T-cell (primary cell): ENCODE results near the gene UROC1. TPM values are rescaled to one million over a fixed set of nuclear protein-coding genes. Genes with fewer than 3 reads are reported as not detected.

Experiments used
- ATAC-seq, 4 experiments: fragments of 200-7000 bp in 3 of 4; fragments of 150-1000 bp in 1 of 4; cut with Tn5 transposase; replicated peaks in 1 of 4; 1 replicate in 3 of 4; 2 replicates in 1 of 4; pipeline ENCODE4 v1.10.0; 2021; ENCODE audit warnings: moderate library complexity in 3 of 4, mild to moderate bottlenecking in 2 of 4, moderate number of reproducible peaks in 1 of 4
- CTCF ChIA-PET, 2 donors: fragments of 300-600 bp; sonication (Branson Sonifier 250); formaldehyde crosslinking; loops; one replicate each; lab custom pipeline; 2022; ENCODE audit warnings: antibody characterized with exemption in 2 of 2; lab: Charles Lee
- POLR2A ChIA-PET, 2 donors: fragments of 300-600 bp; sonication (Branson Sonifier 250); formaldehyde crosslinking; loops; one replicate each; lab custom pipeline; 2022; ENCODE audit warnings: antibody characterized with exemption in 2 of 2; lab: Charles Lee
- DNase-seq, 35 experiments: peaks; one replicate each; pipeline versions ENCODE4 v3.0.0 to v3.0.0-alpha.2; 2013 to 2023
- H3K27ac ChIP-seq: one replicate; pipeline ENCODE4 v1.5.1; 2013; ENCODE audit warnings: low read length
- H3K27me3 ChIP-seq, 2 experiments: replicated peaks in 1 of 2; 1 replicate in 1 of 2; 2 replicates in 1 of 2; pipeline versions ENCODE4 v1.6.1 to v1.7.0; 2013; ENCODE audit warnings: low read length in 1 of 2, mixed read lengths in 1 of 2; ENCODE audit not compliant: control insufficient read depth in 2 of 2, insufficient read depth in 2 of 2; ENCODE audit errors: extremely low read depth in 1 of 2
- H3K36me3 ChIP-seq, 2 donors: 1 replicate in 1 of 2; 2 replicates in 1 of 2; pipeline versions ENCODE4 v1.6.1 to v1.7.0; 2013; ENCODE audit warnings: low read length in 1 of 2; ENCODE audit not compliant: control insufficient read depth in 2 of 2, insufficient read depth in 1 of 2; ENCODE audit errors: extremely low read depth in 1 of 2
- H3K4me1 ChIP-seq, 2 experiments: 1 replicate in 1 of 2; 2 replicates in 1 of 2; pipeline versions ENCODE4 v1.6.1 to v1.7.0; 2013; ENCODE audit warnings: low read length in 2 of 2, mixed read lengths in 1 of 2; ENCODE audit not compliant: insufficient read depth in 2 of 2, control insufficient read depth in 1 of 2; ENCODE audit errors: extremely low read depth in 1 of 2
- H3K4me3 ChIP-seq, 2 donors: 1 replicate in 1 of 2; 2 replicates in 1 of 2; pipeline versions ENCODE4 v1.5.1 to v1.7.0; 2013; ENCODE audit warnings: mild to moderate bottlenecking in 2 of 2, low read length in 1 of 2, moderate library complexity in 1 of 2; ENCODE audit not compliant: control insufficient read depth in 1 of 2; ENCODE audit errors: extremely low read depth in 1 of 2
- H3K9me3 ChIP-seq: 2 replicates; pipeline ENCODE4 v1.7.0; 2013
- H3K27ac Mint-ChIP-seq, 2 donors: one replicate each; pipeline ENCODE4 v1.8.0; 2020 to 2021; ENCODE audit warnings: mild to moderate bottlenecking in 2 of 2, mixed read lengths in 2 of 2
- H3K27me3 Mint-ChIP-seq, 2 donors: one replicate each; pipeline ENCODE4 v1.8.0; 2021 to 2022; ENCODE audit warnings: mixed read lengths in 2 of 2
- H3K36me3 Mint-ChIP-seq: one replicate; pipeline ENCODE4 v1.8.0; 2021; ENCODE audit warnings: mixed read lengths
- H3K4me1 Mint-ChIP-seq, 3 donors: one replicate each; pipeline ENCODE4 v1.8.0; 2020 to 2022; ENCODE audit warnings: mixed read lengths in 3 of 3, mild to moderate bottlenecking in 1 of 3
- H3K4me3 Mint-ChIP-seq, 3 donors: one replicate each; pipeline ENCODE4 v1.8.0; 2020 to 2022; ENCODE audit warnings: mild to moderate bottlenecking in 3 of 3, mixed read lengths in 3 of 3, moderate library complexity in 3 of 3
- H3K9me3 Mint-ChIP-seq, 3 donors: one replicate each; pipeline ENCODE4 v1.8.0; 2020 to 2022; ENCODE audit warnings: mixed read lengths in 3 of 3
- WGBS: methylation state at CpG from one replicate; pipeline ENCODE4 v1.1.5; 2013; ENCODE audit warnings: missing lambda C conversion rate; ENCODE audit not compliant: insufficient coverage; 5-methylcytosine and 5-hydroxymethylcytosine counted together
- total RNA-seq, 35 experiments: library from RNA in 6 of 35; stranded (reverse) in 6 of 35; fragments of 120-200 nt in 1 of 35; gene quantifications; one replicate each; pipeline versions ENCODE4 v1.2.1 to v1.2.4 and lab custom pipeline; 2013 to 2026

UROC1 gene
- total RNA-seq, 5 donors from 2014 or later (not counting 1 experiment from before 2014, with no cell fraction given) = 0.09 TPM; not detected in 4

DNA sequence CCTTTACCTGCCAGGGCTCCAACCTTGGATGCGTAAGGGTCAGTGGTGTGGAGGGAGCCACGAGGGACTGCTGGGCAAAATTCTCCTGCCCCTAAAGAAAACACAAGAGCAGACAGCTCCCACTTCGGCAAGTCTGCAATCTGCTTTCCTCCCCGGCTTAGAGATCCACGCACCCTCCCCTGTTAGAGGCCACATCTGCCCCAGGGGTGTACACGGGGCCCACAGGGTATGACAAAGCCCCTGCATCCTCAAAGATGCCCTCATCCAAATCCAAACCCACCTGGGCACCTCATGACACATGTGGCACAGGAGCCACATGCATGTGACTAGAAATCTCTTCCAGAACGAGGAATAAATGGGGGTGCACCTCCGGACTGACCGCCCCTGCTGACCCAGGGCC, 67.4 kb downstream of the UROC1 start:
- Mint-ChIP-seq H3K27ac (no peak overlapping the region), H3K4me1 (peaks cover under 1 to 17% (median 1%) of the 10 kb centered on the region in 3 donors), H3K27me3 (no peaks in the 10 kb centered on the region), H3K36me3 (peaks cover 42% of the 10 kb centered on the region), H3K9me3 (no peaks in the 10 kb centered on the region), H3K4me3 (no peak overlapping the region)
- no peaks in the 10 kb centered on the region for H3K4me1 ChIP-seq
- no peaks in the 10 kb centered on the region for H3K27me3 ChIP-seq
- ATAC-seq = no peak
- peaks cover 9 to 52% of the 10 kb centered on the region in 2 donors for H3K36me3 ChIP-seq
- no peak overlapping the region for H3K27ac ChIP-seq
- no peak for DNase-seq
- WGBS = 80% methylated on average over 7 of the region's 9 CpGs
- CTCF ChIA-PET = interaction anchor here in 1 of 2 donors (0.6 kb wide), 1 partner anchor 851 kb away, joined by 3 read pairs; no protein-coding TSS in a partner anchor
- no peak overlapping the region for H3K4me3 ChIP-seq
- POLR2A ChIA-PET = no interaction called here
- H3K9me3 ChIP-seq = no peaks in the 10 kb centered on the region

DNA sequence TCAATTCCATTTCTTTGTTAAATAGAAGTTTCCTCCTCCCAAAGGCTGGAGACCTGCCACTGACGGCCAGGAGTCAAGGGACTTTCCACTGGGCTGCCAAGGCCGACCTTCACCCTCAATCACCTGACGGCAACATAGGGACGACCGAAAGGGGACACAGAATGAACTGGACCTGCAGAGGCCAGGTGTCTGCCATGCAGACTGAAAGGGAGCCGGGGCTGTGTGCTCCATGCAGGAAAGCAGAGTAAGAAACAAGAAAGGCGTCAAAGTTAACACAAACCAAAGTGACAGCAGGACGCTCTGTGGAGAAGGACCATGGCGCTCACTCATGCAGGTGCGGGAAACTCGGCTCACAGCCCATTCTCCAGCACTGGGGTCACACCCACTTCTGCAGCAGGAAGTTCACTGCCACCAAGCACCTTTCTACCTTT, 67.9 kb downstream of the UROC1 start:
- no peak overlapping the region for H3K27ac ChIP-seq
- POLR2A ChIA-PET = no interaction called here
- ATAC-seq (no peak), DNase-seq (no peak)
- 98% methylated on average over 9 of the region's 11 CpGs for WGBS
- peaks cover 9 to 46% of the 10 kb centered on the region in 2 donors for H3K36me3 ChIP-seq
- Mint-ChIP-seq H3K27me3 (no peaks in the 10 kb centered on the region), H3K4me1 (peaks cover 0 to 17% (median 0%) of the 10 kb centered on the region in 3 donors), H3K27ac (no peak overlapping the region), H3K9me3 (no peaks in the 10 kb centered on the region), H3K4me3 (no peak overlapping the region), H3K36me3 (peaks cover 39% of the 10 kb centered on the region)
- no peak overlapping the region for H3K4me3 ChIP-seq
- H3K9me3 ChIP-seq = no peaks in the 10 kb centered on the region
- no peaks in the 10 kb centered on the region for H3K4me1 ChIP-seq
- CTCF ChIA-PET = no interaction called here
- no peaks in the 10 kb centered on the region for H3K27me3 ChIP-seq

DNA sequence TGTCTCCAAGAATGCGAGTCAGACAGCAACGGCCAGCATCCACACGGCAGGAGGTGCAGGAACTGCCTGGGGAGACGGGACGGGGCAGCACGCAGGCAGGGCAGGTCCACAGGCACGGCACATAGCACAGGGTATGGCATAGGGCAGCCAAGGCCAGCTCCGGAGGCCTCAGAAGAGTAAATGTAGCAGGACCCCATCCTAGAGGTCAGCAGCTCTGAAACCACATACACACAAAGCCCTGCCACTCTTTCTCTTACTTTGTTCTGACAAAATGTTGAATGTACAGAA, 68.7 kb downstream of the UROC1 start:
- no peak overlapping the region for H3K27ac Mint-ChIP-seq
- Histone ChIP-seq H3K9me3 (no peaks in the 10 kb centered on the region), H3K27ac (no peak overlapping the region), H3K4me3 (no peak overlapping the region), H3K4me1 (no peaks in the 10 kb centered on the region), H3K36me3 (peaks cover 5 to 43% of the 10 kb centered on the region in 2 donors), H3K27me3 (no peaks in the 10 kb centered on the region)
- WGBS = 100% methylated on average over 7 of the region's 8 CpGs
- CTCF ChIA-PET = no interaction called here
- H3K4me3 Mint-ChIP-seq = no peak overlapping the region
- ATAC-seq (no peak), DNase-seq (no peak)
- H3K9me3 Mint-ChIP-seq = no peaks in the 10 kb centered on the region
- peaks cover 34% of the 10 kb centered on the region for H3K36me3 Mint-ChIP-seq
- no peaks in the 10 kb centered on the region for H3K27me3 Mint-ChIP-seq
- H3K4me1 Mint-ChIP-seq = peaks cover 0 to 17% (median 0%) of the 10 kb centered on the region in 3 donors
- POLR2A ChIA-PET = no interaction called here

DNA sequence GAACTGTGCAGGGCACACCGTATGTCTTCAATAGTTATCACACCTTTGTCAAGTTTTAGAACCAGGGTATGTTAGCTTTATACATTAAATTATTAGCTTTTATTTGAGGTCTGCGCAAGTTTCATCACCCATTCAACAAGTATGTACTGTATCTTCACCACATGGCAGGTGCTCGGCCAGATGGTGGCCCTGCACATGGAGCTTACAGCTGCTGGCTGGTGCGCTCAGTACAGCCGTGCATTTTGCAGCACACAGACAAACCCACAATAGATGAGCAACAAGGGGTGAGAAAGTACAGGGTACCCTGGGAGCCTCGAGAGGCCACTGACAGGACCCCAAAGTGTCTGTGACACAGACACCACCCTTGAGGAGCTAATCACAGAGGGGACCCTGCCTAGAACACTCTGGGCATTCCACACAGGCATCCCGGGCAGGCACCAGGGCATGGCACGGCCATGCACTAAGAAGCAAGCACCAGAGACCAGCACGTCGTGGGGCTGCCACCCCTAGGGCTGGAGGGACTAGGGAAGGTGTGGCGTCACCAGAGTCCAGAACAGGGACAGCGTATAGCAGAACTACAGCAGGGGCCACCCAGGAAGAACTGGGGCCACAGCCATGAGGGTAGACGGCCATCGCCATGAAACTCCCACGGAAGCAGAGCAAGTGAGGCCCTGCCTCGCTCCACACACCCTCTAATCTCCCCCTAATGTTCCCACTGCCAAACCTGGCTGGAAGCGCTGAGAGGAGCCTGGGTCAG, 69.3 kb downstream of the UROC1 start:
- H3K27ac ChIP-seq = no peak overlapping the region
- H3K4me1 Mint-ChIP-seq = peaks cover 0 to 17% (median 0%) of the 10 kb centered on the region in 3 donors
- H3K27ac Mint-ChIP-seq = no peak overlapping the region
- H3K9me3 Mint-ChIP-seq = no peaks in the 10 kb centered on the region
- no peak overlapping the region for H3K4me3 ChIP-seq
- H3K27me3 ChIP-seq = no peaks in the 10 kb centered on the region
- ChIA-PET POLR2A (interaction anchor here in 1 of 2 donors (0.6 kb wide), 1 partner anchor 18 kb away, joined by 3 read pairs; no protein-coding TSS in a partner anchor), CTCF (interaction anchor here in 1 of 2 donors (0.6 kb wide), 1 partner anchor 577 kb away, joined by 3 read pairs; no protein-coding TSS in a partner anchor)
- ATAC-seq = no peak
- H3K36me3 ChIP-seq = peaks cover 5 to 43% of the 10 kb centered on the region in 2 donors
- no peak for DNase-seq
- H3K4me3 Mint-ChIP-seq = no peak overlapping the region
- peaks cover 35% of the 10 kb centered on the region for H3K36me3 Mint-ChIP-seq
- no peaks in the 10 kb centered on the region for H3K9me3 ChIP-seq
- 98% methylated on average over 5 of the region's 17 CpGs for WGBS
- no peaks in the 10 kb centered on the region for H3K4me1 ChIP-seq
- no peaks in the 10 kb centered on the region for H3K27me3 Mint-ChIP-seq

DNA sequence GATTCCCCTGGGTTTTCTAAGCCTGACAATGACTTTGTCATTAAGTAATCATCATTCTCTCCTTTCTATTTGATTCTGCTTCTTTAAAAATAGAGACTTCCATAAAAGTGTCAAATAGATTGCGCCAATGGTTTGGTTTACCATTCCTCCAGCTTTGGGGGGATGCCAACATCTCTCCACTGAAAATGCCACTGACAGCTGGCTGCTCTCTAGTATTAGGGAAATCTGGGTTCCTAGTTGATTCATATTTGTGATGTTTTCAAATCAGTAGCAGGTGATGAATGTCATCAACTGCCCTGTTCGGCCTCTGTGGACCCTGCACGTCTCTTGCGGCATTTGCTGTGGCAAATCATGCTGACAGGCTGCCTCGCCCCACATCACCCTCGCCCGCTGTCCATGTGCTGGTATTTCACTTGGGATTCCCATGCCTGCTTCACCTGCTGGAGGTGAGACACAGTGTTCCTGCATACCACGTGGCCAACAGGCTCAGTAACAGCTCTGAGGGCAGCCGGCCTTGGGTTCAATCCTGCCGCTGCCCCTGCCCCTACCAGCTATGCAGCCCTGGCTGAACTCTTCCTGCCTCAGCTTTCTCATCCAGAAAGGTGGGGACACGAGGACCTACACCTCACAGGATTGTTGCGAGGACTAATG, 70.0 kb downstream of the UROC1 start:
- H3K9me3 ChIP-seq = no peaks in the 10 kb centered on the region
- peaks cover 0 to 17% (median 0%) of the 10 kb centered on the region in 3 donors for H3K4me1 Mint-ChIP-seq
- H3K27ac ChIP-seq = no peak overlapping the region
- H3K4me1 ChIP-seq = no peaks in the 10 kb centered on the region
- H3K36me3 ChIP-seq = peaks cover 8 to 43% of the 10 kb centered on the region in 2 donors
- H3K4me3 Mint-ChIP-seq = no peak overlapping the region
- ATAC-seq (no peak), DNase-seq (no peak)
- ChIA-PET POLR2A (interaction anchor here in 1 of 2 donors (0.6 kb wide), 1 partner anchor 18 kb away, joined by 3 read pairs; no protein-coding TSS in a partner anchor), CTCF (interaction anchor here in 1 of 2 donors (0.6 kb wide), 1 partner anchor 576 kb away, joined by 3 read pairs; no protein-coding TSS in a partner anchor)
- WGBS = 88% methylated on average over 9 of the region's 12 CpGs
- H3K27me3 ChIP-seq = no peaks in the 10 kb centered on the region
- H3K27me3 Mint-ChIP-seq = no peaks in the 10 kb centered on the region
- H3K27ac Mint-ChIP-seq = no peak overlapping the region
- peaks cover 36% of the 10 kb centered on the region for H3K36me3 Mint-ChIP-seq
- no peaks in the 10 kb centered on the region for H3K9me3 Mint-ChIP-seq
- H3K4me3 ChIP-seq = no peak overlapping the region

DNA sequence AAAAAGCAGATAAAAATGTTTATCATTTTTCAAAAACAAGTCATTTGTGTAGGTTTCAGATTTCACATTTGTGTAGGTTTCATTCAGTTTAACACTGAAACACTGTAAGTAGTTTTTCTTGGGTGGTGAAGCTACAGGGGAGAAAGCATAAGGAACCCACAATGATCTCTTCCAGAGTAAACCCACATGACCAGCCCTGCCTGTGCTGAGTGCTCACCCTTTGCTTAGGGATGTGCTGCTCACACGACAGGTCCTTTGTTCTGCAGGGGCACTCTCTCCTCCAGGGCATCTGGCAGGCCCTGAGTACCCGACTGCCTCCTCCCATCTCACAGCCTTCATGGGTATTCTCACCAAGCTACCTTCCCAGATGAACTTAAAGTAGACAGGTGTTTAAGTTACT, 70.8 kb downstream of the UROC1 start:
- no peak for ATAC-seq
- no peak overlapping the region for H3K4me3 ChIP-seq
- H3K27me3 Mint-ChIP-seq = no peaks in the 10 kb centered on the region
- no peak overlapping the region for H3K27ac ChIP-seq
- DNase-seq = no peak
- no peak overlapping the region for H3K27ac Mint-ChIP-seq
- H3K4me1 Mint-ChIP-seq = peaks cover 0 to 16% (median 0%) of the 10 kb centered on the region in 3 donors
- WGBS = no CpG with 5 or more reads among the region's 2 CpGs
- H3K27me3 ChIP-seq = no peaks in the 10 kb centered on the region
- POLR2A ChIA-PET = no interaction called here
- CTCF ChIA-PET = no interaction called here
- H3K4me1 ChIP-seq = no peaks in the 10 kb centered on the region
- no peak overlapping the region for H3K4me3 Mint-ChIP-seq
- no peaks in the 10 kb centered on the region for H3K9me3 Mint-ChIP-seq
- no peaks in the 10 kb centered on the region for H3K9me3 ChIP-seq
- peaks cover 32% of the 10 kb centered on the region for H3K36me3 Mint-ChIP-seq
- H3K36me3 ChIP-seq = peaks cover 8 to 39% of the 10 kb centered on the region in 2 donors
